Cardiac septum (tissue), 1 donor: Measurements from ENCODE around the gene MOB3B. TPM values are rescaled to one million over a fixed set of nuclear protein-coding genes. Genes with fewer than 3 reads are reported as not detected.

Experiments
- DNase-seq: peaks from one replicate; pipeline ENCODE4 v3.0.0-alpha.2; 2020; ENCODE audit warnings: low spot score
- intact Hi-C: fragments of 100-400 bp; cut with DNase I; formaldehyde crosslinking; loops from one replicate; pipeline ENCODE4 v1.14.0; 2022
- total RNA-seq: library from RNA; stranded (reverse); fragmentation: NEBNext Ultra II Directional; extraction: Animal tissue kit (Norgen Biotek cat#: 25700); gene quantifications from one replicate; pipeline ENCODE4 v1.2.1, GENCODE V29; 2021
- donor health status: DM: no; HTN: no; CAD: no.

MOB3B gene
- total RNA-seq, 1 donor from 2014 or later: 0.51 TPM

GRCh38 chr9:27548055-27548741 is 18.6 kb upstream of the MOB3B start:
- intact Hi-C loops: no loop called here
- DNase-seq: no peak

GRCh38 chr9:27545471-27545870 is 15.9 kb upstream of the MOB3B start:
- no peak for DNase-seq
- intact Hi-C loops: no loop called here

- intact Hi-C loops: no loop called here
- no peak for DNase-seq
These were observed 12.9 kb upstream of the MOB3B start for GRCh38 chr9:27542508-27542907.

- intact Hi-C loops: no loop called here
- no peak for DNase-seq
These were observed 12.1 kb upstream of the MOB3B start for GRCh38 chr9:27541740-27542139.

- intact Hi-C loops: no loop called here
- no peak for DNase-seq
These were observed 10.9 kb upstream of the MOB3B start for GRCh38 chr9:27540502-27540901.

- intact Hi-C loops: no loop called here
- no peak for DNase-seq
These were observed 10.1 kb upstream of the MOB3B start for GRCh38 chr9:27539479-27540441.

GRCh38 chr9:27538647-27539046 is 9.0 kb upstream of the MOB3B start:
- intact Hi-C loops: no loop called here
- no peak for DNase-seq

GRCh38 chr9:27537756-27538155 is 8.1 kb upstream of the MOB3B start:
- intact Hi-C loops: no loop called here

GRCh38 chr9:27537027-27537435 is 7.4 kb upstream of the MOB3B start:
- intact Hi-C loops: no loop called here
- DNase-seq: no peak

More at GRCh38 chr9:27537756-27538155, 8.1 kb upstream of the MOB3B start:
- no peak for DNase-seq

GRCh38 chr9:27536168-27536567 is 6.6 kb upstream of the MOB3B start:
- intact Hi-C loops: no loop called here
- DNase-seq: no peak

- intact Hi-C loops: no loop called here
- DNase-seq: no peak
These were observed 6.1 kb upstream of the MOB3B start for GRCh38 chr9:27535701-27536118.

- no peak for DNase-seq
- intact Hi-C loops: no loop called here
These were observed 5.1 kb upstream of the MOB3B start for GRCh38 chr9:27534658-27535209.

GRCh38 chr9:27534131-27534530 is 4.5 kb upstream of the MOB3B start:
- intact Hi-C loops: no loop called here
- DNase-seq: no peak

- intact Hi-C loops: no loop called here
These were observed 3.7 kb upstream of the MOB3B start for GRCh38 chr9:27533311-27533710.

GRCh38 chr9:27532046-27532445 is 2.4 kb upstream of the MOB3B start:
- intact Hi-C loops: no loop called here
- DNase-seq: no peak

More at GRCh38 chr9:27533311-27533710, 3.7 kb upstream of the MOB3B start:
- no peak for DNase-seq

- intact Hi-C loops: no loop called here
- no peak for DNase-seq
These were observed 1.5 kb upstream of the MOB3B start for GRCh38 chr9:27530915-27531755.

- peak; percentile 79 for DNase-seq
- intact Hi-C loops: loop anchor here (1.0 to 10.0 kb wide), 2 partner anchors 54 to 196 kb away; no protein-coding TSS in a partner anchor
These were observed 713 bp downstream of the MOB3B start for GRCh38 chr9:27528886-27529315.

- peak; percentile 83 for DNase-seq
- intact Hi-C loops: loop anchor here (10.0 kb wide), 1 partner anchor 53 kb away; no protein-coding TSS in a partner anchor
These were observed 1.3 kb downstream of the MOB3B start for GRCh38 chr9:27528076-27528885.
